ENCODE measurements around the gene LPAR2.
A peak's percentile ranks its signal among the peaks of the same experiment; 100 is the strongest.

LPAR2 gene

GRCh38 chr19:19594381-19594780 lies 33.6 kb downstream of the LPAR2 start:
- no peak overlapping the region for H3K4me3 ChIP-seq (ENCODE audit: low read depth, low read length)
- peak; percentile 27 for DNase-seq (ENCODE audit: low read depth)
- TF ChIP-seq, protein P1, sequence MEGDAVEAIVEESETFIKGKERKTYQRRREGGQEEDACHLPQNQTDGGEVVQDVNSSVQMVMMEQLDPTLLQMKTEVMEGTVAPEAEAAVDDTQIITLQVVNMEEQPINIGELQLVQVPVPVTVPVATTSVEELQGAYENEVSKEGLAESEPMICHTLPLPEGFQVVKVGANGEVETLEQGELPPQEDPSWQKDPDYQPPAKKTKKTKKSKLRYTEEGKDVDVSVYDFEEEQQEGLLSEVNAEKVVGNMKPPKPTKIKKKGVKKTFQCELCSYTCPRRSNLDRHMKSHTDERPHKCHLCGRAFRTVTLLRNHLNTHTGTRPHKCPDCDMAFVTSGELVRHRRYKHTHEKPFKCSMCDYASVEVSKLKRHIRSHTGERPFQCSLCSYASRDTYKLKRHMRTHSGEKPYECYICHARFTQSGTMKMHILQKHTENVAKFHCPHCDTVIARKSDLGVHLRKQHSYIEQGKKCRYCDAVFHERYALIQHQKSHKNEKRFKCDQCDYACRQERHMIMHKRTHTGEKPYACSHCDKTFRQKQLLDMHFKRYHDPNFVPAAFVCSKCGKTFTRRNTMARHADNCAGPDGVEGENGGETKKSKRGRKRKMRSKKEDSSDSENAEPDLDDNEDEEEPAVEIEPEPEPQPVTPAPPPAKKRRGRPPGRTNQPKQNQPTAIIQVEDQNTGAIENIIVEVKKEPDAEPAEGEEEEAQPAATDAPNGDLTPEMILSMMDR (IDR thresholded peaks at IDR 0.05; ENCODE audit: insufficient read depth, low read depth, low read length, missing control alignments), result no peak

DNA sequence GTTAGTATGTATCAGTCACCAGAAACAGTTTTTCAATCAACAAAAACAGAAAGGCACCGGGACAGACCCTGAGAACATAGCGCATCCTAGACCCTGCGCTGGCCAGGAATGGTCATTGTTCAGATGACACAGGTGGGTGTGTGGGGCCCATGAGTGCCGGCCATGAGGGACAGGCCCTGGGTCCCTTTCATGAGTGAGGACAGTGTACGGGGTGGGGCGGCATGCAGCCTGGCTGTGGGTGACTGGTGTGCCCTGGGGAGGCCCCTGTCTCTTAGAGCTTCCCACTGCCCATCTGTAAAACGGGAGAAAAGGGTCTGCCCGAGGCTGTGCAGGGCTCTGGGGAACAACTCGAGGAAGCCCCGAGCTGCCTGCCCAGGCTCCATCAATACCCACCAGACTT lies 35.3 kb downstream of the LPAR2 start:
- H3K4me3 ChIP-seq (ENCODE audit: low read depth, low read length), result no peak overlapping the region
- no peak for DNase-seq (ENCODE audit: low read depth)
- TF ChIP-seq, protein P1 (IDR thresholded peaks at IDR 0.05; ENCODE audit: insufficient read depth, low read depth, low read length, missing control alignments), result no peak

DNA sequence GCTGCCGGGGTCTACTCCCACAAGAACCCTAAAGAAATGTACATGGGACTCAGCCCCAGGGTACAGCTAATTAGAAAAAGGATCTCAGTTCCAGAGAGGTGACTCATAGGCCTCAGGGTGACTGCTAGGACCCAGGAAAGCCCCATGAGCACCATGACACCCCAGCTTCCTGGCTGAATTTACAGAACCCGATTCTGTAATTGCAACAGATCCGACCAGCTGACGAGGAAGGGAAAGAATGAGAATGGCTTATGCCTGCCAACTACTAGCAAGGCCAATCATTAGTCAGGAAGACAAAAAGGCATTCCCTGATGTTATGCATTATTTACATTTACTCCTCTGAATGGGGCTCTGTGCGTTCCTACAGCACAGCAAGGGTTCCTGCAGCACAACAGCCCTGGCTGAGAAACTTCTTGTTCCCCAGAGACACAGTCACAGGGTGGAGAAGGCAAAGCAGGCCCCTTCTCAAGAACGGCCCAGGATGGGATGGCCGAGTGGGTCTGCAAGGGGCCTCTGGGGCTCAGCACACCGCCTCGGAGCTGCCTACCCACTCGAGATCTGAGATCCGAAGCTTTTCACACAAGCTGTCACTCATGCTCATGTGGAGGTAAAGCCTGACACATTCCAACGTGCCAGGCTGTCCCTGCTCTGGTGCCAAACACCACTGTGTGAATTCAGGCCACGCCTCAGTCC lies 36.7 kb downstream of the LPAR2 start:
- peak overlapping the region; percentile 18 for H3K4me3 ChIP-seq (ENCODE audit: low read depth, low read length)
- TF ChIP-seq, protein P1 (IDR thresholded peaks at IDR 0.05; ENCODE audit: insufficient read depth, low read depth, low read length, missing control alignments), result no peak
- peak; percentile 88 for DNase-seq (ENCODE audit: low read depth)

DNA sequence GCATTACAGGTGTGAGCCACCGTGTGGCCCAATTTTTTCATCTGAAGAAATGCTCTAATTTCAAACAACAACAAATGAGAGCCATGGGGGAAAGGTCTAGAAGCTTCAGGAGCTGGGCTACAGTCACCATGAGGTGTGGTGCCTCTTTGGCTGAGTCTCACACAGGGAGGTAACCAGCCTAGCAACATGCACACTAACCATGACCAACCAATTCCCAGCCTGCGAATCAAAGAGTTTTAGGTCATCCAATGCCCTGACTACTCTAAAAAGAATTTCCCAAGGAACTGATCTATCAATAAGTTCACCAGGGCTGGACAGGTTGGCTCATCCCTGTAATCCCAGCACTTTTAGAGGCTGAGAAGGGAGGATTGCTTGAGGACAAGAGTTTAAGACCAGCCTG lies 39.5 kb downstream of the LPAR2 start:
- TF ChIP-seq, protein P1 (IDR thresholded peaks at IDR 0.05; ENCODE audit: insufficient read depth, low read depth, low read length, missing control alignments), result no peak
- DNase-seq (ENCODE audit: low read depth), result no peak
- no peak overlapping the region for H3K4me3 ChIP-seq (ENCODE audit: low read depth, low read length)

GRCh38 chr19:19587771-19588170 lies 40.2 kb downstream of the LPAR2 start:
- DNase-seq (ENCODE audit: low read depth), result no peak
- TF ChIP-seq, protein P1 (IDR thresholded peaks at IDR 0.05; ENCODE audit: insufficient read depth, low read depth, low read length, missing control alignments), result no peak
- H3K4me3 ChIP-seq (ENCODE audit: low read depth, low read length), result no peak overlapping the region

- DNase-seq (ENCODE audit: low read depth), result no peak
Observed at GRCh38 chr19:19584356-19584755, 43.7 kb downstream of the LPAR2 start.

More at GRCh38 chr19:19584356-19584755, 43.7 kb downstream of the LPAR2 start:
- TF ChIP-seq, protein P1 (IDR thresholded peaks at IDR 0.05; ENCODE audit: insufficient read depth, low read depth, low read length, missing control alignments), result no peak
- no peak overlapping the region for H3K4me3 ChIP-seq (ENCODE audit: low read depth, low read length)

Data from GM12865 (cell line).